ENCODE measurements around the gene RING1.
A peak's percentile ranks its signal among the peaks of the same experiment; 100 is the strongest.

The RING1 gene

DNA sequence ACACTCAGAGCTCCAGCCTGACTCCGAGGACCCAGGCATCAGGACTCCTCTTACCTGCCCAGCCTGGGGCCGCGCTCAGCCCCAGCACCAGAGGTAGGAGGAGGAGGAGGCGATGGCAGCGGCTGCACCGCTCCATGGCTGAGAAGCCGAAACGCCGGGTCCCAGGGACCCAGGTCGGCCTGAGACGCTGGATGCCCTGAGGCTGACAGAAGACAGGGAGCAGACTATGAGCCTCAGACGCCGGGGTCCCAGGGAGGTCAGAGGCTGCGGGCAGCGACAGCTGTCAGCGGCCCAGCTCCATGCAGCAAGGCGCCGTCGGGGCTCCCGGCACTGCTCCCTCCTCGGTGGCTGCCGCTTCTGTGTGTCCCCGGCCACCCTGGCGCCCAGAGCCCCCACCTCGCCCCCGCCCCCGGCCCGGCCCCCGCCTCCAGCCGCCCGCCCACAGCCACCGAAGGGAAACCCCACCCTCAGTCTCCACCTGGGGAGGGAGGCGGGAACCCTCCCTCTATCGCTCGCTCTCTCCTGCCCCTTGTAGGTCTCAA is 16.1 kb upstream of the RING1 start, which contains the start of gene COL11A2:
Gene COL11A2, minus strand, starts transcription at position 363 of the 542 bp plus-strand sequence. Its CDS starts 227 bp downstream, at position 136.
- no peak for DNase-seq (ENCODE audit: low read depth)

DNA sequence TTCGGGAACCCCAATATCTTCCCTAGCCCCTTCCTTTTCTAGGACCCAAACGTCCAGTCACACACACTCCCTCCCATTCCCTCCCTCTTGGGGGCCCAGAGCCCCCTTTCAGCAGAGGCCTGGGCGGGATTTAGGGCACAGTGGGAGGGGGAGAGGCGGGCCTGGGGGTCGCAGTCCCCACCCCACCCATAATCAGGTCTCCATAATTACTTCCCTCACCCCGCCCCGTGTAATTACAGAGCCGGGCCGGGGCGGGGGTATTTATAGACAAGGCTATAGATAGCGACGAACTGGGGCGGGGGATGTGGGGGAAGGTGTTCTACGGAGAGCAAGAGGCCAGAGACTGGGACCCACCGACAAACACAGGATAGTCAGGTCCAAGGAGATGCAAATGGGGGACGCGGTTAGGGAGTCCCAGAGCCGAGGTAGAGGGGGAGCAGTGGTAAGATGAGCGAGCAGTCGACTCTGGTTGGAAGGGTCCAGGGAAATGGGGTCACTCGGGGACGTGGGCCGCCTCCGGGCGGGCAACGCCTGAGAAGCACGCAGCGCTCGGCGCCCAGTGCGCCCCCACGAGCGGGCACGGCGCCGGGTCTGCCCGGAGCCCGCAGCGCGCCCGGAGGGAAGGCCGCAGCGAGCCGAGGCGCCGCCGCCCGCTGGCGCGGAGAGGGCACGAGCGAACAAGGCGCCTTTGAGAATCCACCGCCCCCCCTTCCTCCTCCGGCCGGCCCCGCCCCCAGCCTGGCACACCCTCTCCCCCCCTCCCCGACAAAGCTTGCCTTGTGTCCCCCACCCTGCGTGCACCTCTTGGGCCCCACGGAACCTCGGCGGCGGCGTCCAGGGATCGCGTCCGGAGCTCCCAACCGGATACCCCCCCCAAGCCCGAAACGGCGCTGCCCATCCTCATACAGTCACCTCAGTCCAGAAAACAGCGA is 15.4 kb upstream of the RING1 start:
- no peak for DNase-seq (ENCODE audit: low read depth)

DNA sequence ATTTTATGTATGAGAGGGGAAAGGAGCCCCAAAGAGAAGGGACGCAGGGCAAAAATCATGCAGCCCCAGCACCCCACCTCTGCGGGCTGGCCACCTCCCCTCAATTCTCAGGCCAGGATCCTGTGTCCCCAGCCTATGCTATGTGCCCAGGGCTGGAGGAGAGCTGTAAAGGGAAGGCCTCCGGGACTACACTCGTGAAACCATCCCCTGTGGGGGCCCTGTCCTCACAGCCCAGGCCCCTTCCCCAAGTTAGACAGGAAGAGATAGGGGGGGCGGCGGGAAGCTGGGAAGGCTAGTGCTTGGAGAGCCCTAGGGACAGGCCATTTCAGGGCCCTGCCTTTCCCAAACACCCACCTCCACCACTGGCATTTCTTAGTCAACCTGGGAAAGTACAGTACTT is 14.7 kb upstream of the RING1 start:
- DNase-seq (ENCODE audit: low read depth), result no peak

DNA sequence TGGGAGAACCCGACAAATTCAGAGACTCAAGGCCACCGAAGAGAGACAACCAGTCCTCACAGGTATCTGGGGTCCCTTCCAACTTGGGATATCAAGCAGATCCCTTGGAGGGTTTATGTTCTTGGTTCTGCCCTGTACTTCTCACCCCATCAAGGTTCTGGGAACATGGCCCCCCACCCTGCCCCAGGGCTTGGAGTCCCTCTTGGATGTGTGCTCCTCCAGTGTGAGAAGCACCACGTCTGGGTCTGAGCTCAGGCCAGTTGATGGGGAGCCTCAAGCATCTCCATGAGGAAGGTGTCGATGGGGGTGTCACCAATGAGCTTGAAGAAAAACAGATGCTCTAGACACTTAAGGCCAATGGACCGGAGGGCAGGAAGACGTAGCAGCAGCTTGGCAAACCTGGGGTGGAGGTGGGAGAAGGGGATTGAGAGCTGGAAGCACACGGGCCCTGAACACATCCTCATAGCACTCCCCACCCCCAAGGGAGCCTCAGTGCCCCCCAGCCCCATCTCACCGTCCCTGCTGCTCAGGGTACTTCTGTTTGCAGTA is 13.8 kb upstream of the RING1 start:
- DNase-seq (ENCODE audit: low read depth), result no peak

DNA sequence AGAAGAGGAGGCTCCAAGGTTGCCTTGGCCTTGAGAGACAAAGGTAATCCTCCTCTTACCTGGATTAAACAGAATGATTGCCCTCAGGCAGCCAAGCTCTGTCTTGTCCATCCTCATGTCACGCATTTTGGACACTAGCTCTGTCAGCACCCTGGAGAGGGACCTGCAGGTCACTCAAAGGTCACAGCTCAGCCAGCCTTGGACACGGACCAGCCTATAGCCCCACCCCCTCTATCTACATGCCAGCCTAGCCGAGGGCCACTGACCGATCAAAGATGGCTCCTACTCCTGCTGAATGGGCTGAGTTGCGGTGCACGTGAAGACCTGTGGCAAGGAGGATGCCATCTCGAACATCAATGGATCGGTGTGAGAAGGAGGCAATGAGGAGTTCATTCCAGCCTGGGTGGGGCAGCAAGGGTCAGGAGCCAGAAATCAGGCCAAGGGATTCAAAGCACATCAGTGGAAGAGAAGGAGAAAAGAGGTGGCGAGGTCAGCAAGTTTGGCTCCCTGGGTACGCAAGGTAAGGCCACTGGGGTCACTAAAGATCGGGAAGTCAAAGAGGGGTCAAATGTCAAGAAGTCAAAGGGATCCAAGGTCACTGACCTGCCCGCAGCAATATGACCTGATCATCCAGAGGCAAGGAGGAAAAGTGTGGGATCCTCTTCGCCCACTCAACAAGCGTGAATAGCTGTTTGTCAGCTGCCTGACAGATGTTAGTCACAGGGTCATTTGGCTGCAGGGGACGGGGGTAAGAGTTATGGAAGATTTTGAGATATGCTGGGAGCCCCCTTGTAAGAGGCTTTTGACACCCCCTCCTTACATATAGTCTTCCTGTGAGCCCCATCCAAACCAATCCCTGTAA is 12.8 kb upstream of the RING1 start:
- no peak for DNase-seq (ENCODE audit: low read depth)

DNA sequence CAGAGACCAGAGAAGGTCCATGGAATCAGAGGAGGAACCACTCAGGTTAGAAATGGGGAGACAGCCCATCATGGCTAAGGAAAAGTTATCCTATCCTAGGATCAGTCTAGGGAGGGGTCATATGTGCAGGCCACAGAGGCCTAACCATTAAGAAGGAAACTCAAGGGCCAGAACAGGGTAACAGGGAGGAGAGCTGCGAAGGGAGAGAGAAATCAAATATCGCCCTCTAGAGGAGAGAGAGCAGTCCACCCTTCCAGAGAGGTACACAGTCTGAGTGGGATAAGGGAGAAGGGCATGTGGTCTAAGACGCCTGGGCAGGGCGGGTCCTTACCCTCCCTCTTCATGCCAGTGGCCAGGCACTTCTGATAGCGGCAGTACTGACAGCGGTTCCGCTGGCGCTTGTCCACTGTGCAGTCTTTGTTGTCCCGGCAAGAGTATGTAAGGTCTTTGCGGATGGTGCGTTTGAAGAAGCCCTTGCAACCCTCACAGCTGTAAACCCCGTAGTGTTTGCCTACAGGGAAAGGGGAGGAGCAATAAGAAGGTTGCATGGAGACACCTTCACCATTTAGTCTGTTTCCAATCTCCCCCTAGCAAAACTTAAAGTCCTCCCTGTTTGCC is 10.8 kb upstream of the RING1 start:
- DNase-seq (ENCODE audit: low read depth), result no peak

DNA sequence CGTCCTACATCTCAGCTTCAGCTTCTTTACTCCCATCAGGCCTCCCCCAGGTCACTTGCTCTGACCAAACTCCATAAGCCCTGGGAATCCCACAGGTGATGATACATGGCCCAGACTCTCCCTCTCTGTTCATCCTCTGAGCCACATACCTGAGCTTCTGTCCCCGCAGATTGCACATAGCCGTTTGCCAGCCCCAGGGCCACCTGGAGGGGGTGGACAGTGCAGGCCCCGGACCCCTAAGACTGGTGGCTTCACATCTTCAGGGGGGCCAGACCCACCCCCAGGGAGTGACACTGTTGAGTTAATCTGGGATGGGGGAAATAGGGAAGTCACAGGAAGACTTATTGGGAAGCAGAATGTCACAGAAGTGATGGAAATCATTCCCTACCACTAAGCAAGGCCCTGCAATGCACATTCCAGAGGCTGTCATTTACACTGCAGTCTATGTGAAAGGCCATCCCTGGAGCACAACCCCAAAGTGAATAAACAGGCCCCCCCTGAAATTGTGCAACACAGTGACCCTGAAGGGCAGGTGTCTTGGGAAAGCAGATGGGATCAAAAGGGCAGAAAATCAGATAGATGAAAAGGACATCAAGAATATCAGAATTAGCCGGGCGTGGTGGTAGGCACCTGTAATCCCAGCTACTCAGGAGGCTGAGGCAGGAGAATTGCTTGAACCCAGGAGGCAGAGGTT is 10.0 kb upstream of the RING1 start:
- no peak for DNase-seq (ENCODE audit: low read depth)

DNA sequence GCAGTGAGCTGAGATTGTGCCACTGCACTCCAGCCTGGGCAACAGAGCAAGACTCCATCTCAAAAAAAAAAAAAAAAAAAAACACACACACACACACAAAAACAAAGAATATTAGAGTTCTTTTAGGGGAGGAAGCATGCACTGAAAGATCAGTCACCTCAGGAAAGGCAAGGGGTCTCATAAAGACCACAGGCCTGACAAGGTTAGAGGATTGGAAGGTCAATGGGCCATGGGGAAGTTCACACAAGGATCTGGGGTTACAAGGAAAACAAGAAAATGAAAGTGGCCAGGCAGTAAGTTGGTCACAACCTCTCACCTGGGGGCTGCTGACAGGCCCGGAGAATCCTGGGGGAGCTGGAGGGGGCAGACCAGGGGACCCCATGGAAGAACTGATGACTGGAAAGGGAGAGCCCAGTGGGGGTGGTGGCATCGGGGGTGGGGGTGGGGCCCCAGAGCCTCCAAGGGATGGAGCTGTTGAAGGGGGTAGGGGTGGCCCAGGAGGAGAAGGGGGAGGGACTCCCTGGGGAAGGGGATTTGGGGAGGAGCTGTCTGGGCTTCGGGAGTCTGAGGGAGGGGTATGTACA is 9.4 kb upstream of the RING1 start:
- DNase-seq (ENCODE audit: low read depth), result no peak

DNA sequence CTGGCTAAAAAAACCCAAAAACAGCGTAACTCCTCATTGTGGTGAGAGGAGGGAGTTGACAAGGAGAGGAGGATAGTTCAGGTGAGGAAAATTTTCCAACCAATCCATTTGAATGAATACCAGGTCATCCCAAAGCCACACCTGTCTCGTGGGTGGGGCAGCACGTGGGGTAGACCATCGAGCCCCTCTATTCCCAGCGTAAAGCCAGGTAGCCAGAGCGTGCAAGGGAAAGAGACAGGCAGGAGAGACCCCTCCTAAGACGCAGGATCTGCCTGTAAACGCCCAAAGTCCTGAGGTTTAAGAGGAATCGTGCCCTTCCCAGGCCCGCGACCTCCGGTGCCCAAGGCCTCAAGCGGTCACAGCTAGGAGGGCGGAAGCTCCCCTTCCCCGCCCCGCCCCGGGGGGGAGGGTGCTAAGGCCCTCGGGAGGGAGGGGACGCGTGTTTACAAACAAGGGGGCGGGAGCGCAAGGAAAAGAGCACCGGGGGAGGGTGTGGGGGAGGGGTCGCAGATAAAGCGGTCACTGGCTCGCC is 8.5 kb upstream of the RING1 start:
- no peak for DNase-seq (ENCODE audit: low read depth)

DNA sequence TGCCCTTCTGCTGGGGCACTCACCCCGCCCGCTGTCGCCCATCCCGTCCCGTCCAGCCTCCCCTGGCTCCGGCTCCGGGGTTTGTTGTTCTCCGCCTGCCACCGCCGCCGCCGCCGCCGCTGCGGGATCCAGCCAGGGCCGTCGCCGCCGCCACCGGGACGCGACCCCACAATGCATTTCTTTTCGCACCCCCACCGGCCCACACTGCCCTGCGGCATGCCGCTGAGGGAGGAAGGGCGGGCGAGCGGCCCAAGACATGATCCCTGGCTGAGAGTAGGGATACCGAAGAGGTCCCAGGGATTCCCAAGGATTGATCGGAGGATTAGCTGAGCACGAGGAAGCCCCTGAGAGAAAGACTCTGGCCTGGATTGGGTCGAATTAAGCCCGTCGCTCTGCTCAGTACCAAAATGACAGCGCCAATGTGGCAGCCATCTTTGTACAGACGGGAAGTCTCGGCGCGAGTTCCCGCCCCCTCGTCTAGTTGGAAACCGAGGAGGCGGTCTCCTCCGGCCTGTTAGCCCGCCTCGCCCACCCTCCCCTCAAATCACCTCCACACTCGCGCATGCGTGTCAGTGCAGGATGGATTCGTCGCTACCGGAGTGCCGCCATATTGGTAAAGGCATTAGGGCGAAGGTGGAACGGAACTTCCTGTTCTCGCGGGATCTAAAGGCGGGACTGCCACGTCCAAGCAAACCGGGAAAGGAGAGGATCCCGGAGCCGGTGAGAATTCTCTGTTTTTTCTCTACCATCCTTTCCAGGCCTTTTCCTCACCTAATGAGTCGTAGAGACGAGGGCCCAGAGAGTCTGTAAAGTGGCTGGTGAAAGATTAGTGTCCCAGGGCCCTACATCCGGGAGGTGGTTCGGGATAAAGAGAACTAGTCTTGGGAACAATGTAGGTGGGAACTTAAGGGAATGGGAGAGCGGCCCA is 7.8 kb upstream of the RING1 start, which contains the start of the genes RXRB and SLC39A7:
Gene RXRB, minus strand, starts transcription at position 447 of the 928 bp plus-strand sequence. Its CDS starts 189 bp downstream, at position 258.
Gene SLC39A7, plus strand, starts transcription at position 649 of the 928 bp plus-strand sequence. CDS start 379 bp downstream, outside the sequence.
- DNase-seq (ENCODE audit: low read depth), result peak; percentile 98

DNA sequence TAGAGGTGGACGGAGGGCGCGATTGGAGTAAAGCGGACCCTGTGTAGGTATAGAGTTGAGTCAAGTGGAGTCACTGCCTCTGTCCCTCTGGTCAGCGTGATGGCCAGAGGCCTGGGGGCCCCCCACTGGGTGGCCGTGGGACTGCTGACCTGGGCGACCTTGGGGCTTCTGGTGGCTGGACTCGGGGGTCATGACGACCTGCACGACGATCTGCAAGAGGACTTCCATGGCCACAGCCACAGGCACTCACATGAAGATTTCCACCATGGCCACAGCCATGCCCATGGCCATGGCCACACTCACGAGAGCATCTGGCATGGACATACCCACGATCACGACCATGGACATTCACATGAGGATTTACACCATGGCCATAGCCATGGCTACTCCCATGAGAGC is 7.2 kb upstream of the RING1 start:
- no peak for DNase-seq (ENCODE audit: low read depth)

DNA sequence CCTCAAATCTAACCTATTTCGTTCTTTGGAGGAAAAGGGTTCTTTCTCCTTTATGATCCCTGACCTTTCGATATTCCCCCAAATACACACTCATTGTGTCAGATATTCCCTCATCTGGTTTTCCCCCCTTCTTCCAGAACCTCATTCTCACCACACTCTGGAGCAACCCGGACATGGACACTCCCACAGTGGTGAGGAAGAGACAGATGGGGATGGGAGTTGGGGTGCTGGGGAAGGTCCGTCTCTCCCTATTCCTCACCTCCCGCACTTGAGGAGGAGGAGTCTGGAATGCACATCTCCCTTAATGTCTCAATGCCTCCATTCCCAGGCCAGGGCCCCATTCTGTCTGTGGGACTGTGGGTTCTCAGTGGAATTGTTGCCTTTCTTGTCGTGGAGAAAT is 6.4 kb upstream of the RING1 start:
- no peak for DNase-seq (ENCODE audit: low read depth)

DNA sequence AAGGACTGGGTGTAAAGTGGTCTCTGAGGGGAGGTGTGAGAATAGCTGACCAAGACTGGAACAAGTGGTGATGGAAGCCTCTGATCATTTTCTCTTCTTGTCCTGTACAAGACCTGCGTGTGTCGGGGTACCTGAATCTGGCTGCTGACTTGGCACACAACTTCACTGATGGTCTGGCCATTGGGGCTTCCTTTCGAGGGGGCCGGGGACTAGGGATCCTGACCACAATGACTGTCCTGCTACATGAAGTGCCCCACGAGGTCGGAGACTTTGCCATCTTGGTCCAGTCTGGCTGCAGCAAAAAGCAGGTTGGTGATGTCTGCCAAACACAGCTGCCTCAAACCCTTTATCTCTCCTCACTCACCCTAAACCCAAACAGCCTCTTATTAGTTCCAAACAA is 5.5 kb upstream of the RING1 start:
- no peak for DNase-seq (ENCODE audit: low read depth)

DNA sequence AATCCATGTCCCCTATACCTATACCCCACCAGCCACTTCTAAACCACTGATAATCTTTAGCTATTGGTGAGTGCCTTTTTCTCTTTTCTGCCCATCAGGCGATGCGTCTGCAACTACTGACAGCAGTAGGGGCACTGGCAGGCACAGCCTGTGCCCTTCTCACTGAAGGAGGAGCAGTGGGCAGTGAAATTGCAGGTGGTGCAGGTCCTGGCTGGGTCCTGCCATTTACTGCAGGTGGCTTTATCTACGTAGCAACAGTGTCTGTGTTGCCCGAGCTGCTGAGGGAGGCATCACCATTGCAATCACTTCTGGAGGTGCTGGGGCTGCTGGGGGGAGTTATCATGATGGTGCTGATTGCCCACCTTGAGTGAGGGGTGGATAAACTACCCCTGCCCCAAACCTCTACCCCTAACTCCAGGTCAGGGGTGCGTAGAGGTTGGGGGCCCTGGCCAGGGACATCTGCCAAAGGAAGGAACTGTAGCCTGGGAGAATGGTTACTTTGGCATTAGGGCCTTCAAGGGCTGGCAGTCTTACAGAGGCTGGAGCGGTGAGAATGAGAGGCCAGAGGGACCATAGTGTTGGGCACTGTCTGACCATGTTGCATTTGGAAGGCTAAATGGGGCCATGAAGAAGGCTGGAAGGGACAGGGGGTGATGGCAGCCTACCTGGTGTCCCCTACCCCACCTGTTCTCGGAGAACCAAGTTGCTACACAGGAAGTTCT is 4.7 kb upstream of the RING1 start:
- no peak for DNase-seq (ENCODE audit: low read depth)

DNA sequence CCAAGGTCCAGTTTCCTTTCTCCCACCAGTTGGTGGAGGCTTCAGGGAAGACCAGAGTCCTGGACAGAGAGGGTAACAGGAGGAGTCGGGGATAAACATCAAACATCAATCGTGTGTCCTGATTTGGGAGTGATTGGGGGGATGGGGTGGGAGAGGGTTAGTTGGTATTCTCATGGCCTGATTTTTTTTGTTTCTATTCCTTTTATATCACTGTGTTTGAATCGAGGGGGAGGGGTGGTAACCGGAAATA is 4.2 kb upstream of the RING1 start:
- no peak for DNase-seq (ENCODE audit: low read depth)

DNA sequence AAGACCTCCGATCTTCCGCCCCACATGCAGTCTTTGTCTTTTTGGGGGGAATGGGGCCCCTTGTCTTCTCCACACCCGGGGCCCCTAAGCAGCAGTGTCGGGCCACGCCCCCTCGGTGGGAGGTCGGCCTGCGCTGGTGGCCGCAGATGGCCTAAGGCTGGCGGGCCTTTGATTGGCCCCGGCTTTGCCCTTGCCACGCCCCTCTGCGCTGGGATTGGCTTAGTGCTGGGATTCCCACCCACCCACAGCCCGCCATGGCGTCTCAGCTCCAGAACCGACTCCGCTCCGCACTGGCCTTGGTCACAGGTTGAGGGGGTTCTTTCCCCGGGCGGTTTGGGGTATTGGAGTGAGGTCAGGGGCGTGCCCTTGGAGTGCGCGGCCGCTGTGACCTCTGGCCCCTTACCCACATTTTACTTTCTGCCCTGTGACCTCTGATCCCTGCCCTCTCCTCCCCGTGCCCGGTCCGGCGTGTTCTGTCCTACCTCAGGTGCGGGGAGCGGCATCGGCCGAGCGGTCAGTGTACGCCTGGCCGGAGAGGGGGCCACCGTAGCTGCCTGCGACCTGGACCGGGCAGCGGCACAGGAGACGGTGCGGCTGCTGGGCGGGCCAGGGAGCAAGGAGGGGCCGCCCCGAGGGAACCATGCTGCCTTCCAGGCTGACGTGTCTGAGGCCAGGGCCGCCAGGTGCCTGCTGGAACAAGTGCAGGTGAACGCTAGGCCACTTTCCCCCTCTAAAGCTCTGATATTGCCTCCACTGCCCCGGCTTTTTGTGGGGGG is 3.7 kb upstream of the RING1 start, which contains the start of gene HSD17B8:
Gene HSD17B8, plus strand, starts transcription at position 241 of the 776 bp plus-strand sequence. Its CDS starts 14 bp downstream, at position 255.
- DNase-seq (ENCODE audit: low read depth), result peak; percentile 49

DNA sequence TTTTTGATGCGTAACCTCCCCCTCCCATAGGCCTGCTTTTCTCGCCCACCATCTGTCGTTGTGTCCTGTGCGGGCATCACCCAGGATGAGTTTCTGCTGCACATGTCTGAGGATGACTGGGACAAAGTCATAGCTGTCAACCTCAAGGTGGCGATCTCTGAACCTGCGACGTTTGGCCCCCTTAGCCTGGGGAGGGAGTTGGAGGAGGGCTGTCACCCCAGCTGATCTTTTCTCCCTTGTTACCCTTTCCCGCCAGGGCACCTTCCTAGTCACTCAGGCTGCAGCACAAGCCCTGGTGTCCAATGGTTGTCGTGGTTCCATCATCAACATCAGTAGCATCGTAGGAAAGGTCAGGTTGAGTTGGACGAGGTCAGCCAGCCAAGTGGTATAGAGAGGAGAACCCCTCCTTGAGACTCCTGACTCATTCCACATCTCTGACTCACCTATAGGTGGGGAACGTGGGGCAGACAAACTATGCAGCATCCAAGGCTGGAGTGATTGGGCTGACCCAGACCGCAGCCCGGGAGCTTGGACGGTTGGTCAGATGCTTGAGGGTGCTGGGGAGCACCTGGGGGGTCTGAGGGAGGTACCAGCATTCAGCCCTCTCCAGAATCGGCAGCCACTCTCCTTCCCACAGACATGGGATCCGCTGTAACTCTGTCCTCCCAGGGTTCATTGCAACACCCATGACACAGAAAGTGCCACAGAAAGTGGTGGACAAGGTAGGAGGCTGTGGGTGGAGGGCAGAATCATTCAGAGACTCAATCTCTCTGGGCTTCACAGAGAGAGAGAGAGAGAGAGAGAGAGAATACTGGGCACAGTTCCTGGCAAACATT is 2.9 kb upstream of the RING1 start:
- no peak for DNase-seq (ENCODE audit: low read depth)

Data from non-pigmented ciliary epithelial cell (primary cell).